GM23248 (cell line): ENCODE measurements around the gene WWOX.

Source experiments
- EZH2 ChIP-seq: fragments of 200-600 bp; sonication (generic); IDR thresholded peaks from 2 replicates; pipeline ENCODE4 v1.6.1; 2018; ENCODE audit warnings: antibody characterized with exemption, mild to moderate bottlenecking; ENCODE audit not compliant: insufficient read depth, poor library complexity, severe bottlenecking
- EZH2phosphoT487 ChIP-seq: fragments of 200-600 bp; sonication (generic); IDR thresholded peaks from 2 replicates; pipeline ENCODE4 v1.6.1; 2018; ENCODE audit warnings: antibody characterized with exemption, moderate library complexity, mild to moderate bottlenecking, low read depth; ENCODE audit not compliant: insufficient read depth

GRCh38 chr16:78446992-78447563, 347.6 kb downstream of the WWOX start:
- TF ChIP-seq EZH2 (no peak), EZH2phosphoT487 (no peak)
